Esophagus mucosa (tissue), 1 donor: ENCODE results near the gene FHOD3. TPM values are rescaled to one million over a fixed set of nuclear protein-coding genes. Genes with fewer than 3 reads are reported as not detected.

Source experiments
- ATAC-seq: fragments of 200-7000 bp; cut with Tn5 transposase; one replicate; pipeline ENCODE4 v1.9.1; 2020
- total RNA-seq: library from RNA; stranded (reverse); gene quantifications from one replicate; pipeline ENCODE4 v1.2.4, GENCODE V29; 2023
- donor health status: DM: yes; HTN: yes; CAD: no.

FHOD3 gene
- total RNA-seq, 1 donor from 2014 or later: 3.0 TPM

DNA sequence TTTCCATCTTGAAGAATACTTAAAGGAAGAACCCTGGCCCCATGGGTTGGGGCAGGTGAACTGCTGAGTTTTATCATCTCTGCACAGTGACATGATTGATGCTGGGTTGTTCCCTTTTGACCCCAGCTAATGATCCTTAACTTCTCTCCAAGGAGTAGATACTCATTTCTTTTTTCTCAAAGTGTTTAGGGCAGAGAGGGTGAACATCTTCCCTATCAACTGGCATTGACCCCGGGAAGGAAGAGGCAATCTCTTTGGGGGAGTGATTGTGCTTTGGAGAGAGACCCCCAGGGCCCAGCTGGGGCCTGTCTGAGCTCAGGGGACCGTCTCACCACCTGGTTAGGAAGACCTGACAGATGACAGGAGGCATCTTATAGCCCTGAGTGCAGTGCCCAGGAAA lies 190.6 kb downstream of the FHOD3 start:
- no peak for ATAC-seq

DNA sequence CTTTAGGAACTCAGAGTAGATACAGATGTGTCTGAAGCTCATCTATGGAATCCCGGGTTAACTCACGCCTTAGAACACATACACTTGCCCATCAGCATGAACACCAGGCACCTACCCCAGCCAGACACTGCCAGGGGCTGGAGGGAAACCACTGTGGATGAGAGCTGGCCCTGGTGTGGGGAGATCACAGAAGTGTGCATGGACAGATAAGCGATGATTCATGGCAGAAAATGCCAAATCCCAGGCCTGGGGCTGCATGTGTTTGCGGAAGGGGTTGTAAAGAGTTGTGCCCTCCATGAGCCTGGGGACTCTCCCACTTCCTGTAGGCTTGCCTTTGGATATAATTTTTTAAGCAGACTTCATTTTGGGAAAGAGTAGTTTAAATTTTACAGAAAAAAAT lies 193.4 kb downstream of the FHOD3 start:
- no peak for ATAC-seq

DNA sequence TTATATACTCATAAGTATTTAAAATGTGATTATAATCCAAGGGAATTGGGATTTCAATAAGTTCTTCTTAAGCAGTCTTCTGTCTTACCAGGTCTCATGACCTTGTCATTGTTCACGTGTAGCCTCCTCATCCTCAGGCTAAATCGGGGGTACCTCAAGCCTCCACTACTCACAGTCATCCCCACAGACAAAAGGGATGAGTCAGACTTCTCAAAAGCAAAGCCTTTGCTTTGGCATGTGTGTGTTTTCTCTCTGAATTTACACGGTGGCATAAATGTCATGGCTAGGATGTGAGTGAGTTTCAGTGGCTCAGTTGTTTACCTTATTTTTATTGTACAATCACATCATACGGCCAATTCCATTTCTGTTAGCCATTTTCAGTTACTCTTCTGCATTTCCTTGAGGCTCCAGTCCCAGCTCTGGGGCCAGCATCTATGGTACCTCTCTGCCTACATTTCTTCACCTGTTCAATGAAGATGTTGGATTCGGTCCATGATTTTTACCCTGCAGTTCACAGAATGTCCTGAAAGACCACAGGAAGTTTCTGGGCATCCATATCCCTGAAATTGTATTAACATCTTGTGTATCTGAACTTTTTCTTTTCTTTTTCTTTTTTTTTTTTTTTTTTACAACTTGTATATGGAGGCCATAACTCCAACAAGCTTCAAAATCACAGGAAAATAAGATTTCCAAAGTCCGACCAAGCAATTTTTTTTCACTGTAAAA lies 195.3 kb downstream of the FHOD3 start:
- ATAC-seq: no peak

DNA sequence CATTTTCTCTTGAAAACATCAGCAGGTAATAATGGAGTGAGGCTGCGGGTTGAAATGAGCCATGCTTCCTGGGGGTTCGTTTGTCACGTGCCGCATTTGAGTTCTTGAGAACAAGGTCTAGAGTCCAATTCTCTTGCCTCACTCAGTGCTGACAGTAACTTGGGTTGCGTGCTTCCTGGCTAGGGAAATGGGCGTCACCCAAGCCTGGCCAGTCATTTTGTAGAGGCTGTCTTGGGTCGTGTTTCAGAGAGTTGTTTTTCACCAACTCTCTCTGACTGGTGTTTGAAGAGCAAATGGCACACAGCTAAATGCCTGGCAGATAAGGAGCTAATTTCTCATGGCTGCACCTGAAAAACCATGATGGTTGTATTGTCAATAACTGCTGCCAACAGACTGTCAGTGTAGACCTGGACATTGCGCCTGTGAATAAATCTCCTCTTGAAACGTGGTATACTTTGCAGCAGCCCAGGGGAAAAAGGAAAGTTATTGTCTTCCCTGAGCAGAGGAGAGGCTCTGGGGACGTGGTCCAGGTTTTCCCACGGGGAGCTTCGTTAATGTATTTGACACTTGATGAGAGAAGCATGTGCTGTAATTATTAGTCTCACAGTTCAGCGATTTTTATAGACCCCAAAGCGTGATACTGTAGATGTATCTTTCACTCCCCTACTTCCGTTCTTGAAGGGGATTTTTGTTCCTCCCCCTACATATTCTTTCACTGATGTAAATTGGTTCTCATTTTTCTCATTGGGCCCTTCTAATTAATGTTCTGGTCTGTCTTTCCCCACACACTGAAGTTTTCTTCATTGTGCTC lies 196.0 kb downstream of the FHOD3 start:
- no peak for ATAC-seq

DNA sequence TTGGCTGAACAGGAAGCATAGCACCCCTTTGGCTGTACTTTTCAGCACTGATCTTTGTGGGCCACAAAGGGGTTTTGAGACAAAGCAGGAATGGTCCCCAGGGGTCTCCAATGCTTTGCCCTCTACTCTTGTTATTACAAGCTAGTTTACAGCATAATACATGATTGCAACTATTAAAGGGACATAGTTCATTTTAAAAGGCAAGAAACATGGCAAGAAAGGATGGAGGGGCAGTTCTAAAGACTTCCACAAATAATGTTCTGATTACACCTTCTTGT lies 196.6 kb downstream of the FHOD3 start:
- no peak for ATAC-seq

DNA sequence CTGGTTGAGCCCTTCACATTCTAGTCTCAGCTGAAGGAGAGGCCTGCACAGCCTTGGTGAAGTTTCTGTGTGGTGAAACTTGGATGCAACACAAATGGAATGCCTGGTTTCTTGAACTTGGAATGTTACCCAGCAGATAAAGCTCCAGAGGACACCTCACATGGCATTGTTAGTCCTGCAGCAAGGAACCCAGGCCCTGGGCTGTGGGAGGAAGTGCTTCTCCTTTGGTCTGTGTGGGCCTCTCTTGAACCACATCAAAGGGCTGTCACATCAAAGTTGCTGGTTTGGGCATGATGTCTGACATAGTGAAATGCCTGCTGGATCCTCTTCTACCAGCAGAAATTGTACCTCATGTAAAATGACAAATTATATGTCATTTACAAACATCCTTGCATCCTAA lies 198.5 kb downstream of the FHOD3 start:
- no peak for ATAC-seq

DNA sequence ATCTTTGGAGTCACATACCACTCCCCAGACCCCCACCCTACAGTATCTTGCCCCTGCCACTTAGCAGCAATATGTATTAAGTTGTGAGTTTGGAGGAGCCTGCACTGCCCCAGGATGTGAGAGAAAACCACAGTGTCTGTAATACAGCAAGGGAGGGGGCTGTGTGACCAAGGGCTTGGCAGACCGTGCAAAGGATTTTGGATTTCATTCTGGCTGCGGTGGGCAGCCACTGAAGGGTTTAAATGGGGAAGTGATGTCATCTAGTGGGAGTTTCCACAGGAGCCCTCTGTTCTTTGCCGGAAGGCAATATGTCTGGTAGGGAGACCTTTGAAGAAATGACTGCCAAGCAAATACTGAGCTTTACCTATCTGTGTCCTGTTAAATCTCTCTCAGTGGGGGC lies 202.4 kb downstream of the FHOD3 start:
- no peak for ATAC-seq

DNA sequence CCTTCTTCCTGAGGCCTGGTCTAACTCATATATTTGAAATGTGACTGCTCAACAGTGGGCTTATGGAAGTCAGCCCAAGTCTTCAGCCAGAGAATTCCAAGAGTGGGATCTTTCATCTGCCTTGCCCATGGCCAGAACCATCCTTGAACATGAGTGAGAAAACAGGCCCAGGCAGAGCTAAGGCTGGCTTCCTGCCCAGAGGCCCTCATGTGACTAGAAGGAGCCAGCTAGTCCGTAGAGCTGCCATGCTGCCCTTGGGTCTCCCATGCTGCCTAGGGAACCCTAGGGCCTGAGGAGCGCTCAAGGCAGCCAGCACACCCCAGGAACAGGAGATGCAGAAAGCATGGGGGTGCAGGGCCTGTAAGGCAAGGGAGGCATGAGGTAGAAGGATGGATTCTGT lies 203.6 kb downstream of the FHOD3 start:
- ATAC-seq: peak; percentile 20

DNA sequence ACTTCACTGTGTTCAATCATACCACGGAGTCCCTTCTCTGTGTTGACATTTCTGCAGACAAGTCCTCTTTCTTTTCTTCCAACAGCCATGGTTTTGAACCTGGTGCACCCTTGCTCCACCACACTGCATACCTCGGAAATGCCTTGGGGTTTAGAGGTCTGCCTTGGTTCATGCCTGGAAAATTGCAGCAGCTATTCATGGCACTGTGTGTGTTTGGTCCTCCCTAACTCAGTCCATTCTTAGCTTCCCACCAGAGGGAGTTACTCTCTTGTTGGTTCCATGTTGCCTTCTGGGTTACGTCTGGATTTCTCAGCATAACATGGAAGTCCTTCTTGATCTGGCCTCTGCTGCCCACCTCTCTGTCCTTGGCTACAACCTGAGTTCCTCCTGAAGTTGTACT lies 206.0 kb downstream of the FHOD3 start:
- ATAC-seq: no peak

DNA sequence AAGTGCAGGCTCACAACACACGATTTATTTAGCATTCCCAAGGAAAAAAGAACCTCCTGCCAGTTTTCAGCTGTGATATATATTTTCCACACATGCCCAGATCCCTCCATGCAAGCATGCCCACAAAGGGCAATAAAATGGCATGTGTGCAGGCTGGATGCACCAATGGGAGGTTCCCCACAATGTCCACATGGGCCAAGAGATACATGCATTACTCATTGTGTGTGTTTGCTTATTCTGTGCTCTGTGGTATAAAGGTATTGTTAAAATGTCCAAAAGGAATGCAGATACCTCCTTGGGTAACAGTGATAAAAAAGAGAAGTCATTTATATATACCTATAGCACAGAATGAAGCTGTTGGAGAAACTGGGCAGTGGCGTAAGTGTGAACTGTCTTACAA lies 207.4 kb downstream of the FHOD3 start:
- no peak for ATAC-seq

DNA sequence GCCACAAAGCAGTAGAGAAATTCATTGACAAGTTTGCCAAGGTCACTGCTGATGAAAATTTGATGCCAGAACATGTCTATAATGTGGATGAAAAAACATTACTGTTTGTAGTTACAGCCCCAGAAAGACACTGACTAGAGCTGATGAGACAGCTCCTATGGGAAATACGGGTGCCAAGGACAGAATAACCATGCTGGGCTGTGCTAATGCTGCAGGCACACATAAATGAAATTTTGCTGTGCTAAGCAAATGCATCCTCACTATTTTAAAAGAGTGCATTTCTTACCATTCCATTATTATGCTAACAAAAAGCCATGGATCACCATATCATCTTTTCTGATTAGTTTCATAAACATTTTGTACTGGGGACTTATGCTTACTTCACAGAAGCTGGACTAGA lies 208.2 kb downstream of the FHOD3 start:
- ATAC-seq: no peak

DNA sequence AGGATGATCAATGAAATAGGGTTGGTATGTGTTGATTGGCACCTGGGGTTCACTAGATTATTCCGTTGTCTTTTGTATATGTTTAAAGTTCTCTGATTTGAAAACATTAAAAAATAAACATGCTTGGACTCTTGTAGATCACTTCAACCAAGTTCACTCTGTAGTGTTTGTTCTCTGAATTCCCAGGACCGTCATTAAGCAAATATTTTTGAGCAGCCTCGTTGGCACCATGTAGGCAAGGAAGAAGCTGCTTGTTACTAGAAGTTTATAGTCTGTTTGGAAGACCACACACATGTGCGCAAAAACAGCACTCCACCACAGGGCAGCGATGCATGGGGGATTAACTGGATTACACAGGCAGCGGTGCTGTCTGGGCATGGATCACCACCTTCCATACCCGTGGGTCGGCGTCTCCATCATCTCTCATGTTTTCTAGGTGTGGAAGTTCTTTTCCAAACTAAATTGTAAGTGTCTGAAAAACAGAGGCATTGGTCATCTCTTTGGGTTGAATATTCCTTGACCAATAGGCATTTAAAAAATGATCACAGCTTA lies 212.2 kb downstream of the FHOD3 start:
- no peak for ATAC-seq

DNA sequence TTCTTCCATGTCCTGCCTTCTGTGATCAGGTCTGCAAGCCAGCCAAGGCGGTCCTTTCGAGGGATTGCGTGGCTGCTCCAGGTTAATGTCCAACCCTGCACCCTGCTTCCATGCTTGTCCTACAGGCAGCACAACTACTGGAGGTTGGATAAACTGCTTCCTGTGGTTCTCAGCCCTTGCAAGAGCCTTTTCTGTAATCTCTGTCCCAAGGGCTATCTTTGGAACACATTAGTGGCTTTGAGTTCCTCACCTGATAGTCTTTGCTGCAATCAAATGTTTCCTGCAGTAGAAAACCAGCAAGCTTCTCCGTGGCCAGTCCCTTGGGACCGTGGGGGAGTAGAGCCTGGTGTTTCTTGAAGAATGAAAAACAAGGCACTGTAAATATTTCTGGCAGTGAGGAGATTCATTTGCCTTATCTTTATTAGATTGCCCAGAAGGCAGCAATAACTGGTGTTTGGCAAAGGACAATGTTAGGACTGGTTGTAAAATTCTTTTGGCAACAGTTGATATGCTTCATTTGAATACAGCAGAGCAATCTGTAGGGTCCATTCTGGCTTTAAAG lies 214.4 kb downstream of the FHOD3 start:
- no peak for ATAC-seq

DNA sequence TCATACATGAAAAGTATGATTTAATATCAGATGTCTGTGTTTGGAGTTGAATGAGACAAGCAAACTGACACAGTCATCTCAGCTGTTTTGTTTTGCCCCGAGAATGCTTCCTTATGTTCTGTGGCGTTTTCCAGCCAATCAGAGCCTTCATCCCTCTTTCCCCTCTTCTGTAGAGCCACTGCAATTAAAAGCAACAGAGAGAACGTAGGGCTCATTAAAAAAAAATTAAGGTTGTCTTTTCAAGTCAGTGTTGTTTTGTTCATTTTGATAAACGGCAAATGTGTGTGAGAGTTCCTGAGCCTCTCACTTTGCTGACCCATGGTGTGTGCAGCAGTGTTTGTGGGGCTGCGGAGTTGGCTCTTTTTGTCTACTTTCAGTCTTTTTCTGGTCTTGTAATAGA lies 216.0 kb downstream of the FHOD3 start:
- ATAC-seq: no peak

DNA sequence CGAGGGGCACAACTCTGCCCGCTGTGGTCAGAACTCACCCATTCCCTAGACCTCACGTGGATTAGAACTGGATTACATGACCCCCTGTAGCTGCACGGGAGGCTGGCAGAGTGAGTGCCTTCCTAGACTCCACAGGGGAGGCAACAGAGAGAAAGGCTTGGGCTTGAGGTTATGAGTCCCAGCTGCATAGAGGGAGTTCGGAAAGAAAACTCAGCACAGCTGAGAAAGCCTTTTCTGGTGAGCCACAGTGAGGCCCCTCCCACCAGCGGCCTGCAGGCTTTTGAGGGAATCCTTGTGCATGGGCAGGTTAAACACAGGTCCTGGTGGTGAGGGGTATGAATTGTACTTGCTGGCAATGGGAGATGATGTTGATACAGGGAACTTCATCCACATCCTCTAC lies 217.3 kb downstream of the FHOD3 start:
- no peak for ATAC-seq

DNA sequence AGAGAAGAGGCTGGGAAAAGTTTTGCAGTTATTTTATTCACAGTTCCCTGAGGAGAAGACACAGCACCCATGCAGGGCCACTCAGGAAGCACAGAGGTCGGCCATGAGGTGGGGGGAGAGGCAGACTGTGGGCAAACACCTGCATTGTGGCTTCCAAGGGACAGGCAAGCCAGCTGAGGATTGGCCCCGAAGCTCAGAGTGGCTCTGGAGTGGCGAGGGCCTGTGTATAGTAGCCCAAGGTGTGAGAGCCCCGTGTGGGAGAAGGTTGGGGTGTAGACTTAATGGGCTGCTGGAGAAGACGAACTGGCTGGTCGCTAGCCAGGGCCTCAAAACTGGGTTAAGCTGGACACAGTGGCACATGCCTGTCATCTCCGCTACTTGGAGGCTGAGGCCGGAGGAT lies 218.7 kb downstream of the FHOD3 start:
- peak; percentile 25 for ATAC-seq

DNA sequence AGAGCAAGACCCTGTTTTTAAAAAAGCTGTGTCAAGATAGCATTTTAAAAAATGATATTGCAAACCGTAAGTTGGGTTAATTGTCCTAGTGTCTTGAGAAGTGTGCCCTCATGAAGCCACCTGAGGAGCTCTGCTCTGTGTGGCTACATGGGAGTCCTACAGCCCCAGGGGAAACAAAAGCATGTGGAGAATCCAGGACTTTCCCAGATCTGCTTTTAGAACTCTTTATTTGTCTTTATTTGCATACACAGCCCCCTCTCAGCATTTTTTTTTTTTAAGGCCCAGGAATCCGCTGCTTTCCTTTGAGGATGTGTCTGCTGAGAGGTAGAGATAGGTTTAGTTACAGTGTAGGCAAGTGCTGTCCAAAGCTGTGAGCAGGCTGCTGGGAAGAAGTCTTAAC lies 219.2 kb downstream of the FHOD3 start:
- no peak for ATAC-seq

DNA sequence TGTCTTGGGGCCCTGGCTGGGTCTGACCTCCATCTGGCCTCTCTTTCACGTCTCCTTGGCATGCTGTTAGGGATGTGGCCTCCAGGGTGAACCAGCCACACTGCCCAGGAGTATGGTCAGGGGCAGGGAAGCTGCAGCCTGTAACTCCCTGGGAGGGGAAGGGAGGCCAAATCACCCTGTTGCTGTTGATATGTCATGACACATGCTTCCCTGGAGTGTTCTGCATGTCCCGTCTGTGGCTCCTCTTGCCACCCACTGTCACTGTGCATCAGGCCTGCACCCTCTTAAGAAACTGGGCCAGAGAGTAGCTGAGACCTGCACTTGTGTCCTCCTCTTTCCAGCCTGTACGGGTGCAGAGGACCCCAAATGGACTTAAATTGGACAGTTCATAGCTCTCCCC lies 221.3 kb downstream of the FHOD3 start:
- no peak for ATAC-seq

DNA sequence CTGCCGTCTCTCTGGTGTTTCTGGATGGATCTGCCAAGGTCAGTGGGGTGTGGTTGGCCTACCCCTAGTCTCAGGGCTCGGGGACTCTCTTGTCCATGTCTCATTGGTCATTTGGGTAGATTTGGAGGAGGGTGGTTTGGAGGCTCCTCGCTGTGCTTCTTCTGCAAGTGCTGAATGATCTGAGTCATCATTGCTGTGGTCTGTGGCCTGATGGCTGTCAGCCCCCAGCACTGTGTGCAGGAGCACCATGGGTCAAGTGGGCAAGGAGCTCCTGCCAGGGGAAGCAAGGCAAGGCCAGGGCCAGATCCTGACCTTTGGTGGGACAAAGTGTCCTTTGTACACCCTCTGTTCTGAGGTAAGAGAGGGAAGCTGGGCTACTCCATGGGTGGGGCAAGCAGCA lies 221.8 kb downstream of the FHOD3 start:
- ATAC-seq: no peak

DNA sequence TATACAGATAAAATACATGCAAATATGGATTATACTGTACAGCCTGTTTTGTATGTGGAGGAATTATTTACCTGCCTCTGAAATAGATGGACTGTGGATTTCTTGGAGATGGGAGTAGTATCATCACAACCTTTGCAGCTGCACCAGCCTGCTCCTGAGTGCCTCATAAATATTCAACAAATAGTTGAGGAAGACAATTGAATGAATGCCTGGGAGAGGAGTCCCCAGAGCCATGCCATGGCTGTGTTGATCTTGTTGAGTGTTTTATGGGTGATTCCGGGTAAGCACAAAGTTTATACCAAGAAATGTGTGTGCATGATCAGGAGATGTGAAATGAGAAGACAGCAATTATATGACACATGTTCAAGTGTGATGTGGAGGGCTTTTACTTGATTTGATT lies 225.0 kb downstream of the FHOD3 start:
- no peak for ATAC-seq

DNA sequence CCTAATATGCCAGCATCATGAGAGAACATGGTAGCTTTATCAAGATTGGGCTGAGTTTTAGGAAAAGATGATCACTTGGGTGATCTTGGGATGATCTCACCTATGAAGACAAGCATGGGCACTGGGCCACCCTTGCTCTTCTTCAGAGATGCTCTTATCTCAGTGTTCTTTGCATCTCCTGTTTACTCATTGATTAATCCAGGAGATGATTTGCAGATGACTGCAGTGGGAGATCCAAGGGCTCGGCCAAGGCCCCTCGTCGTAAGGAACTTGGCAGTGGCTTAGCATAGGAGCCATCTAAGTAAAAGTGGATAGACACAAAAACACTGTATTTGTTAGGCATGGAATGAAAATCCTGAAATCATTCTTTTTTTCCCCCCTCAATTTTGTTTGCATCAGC lies 228.4 kb downstream of the FHOD3 start:
- ATAC-seq: no peak

DNA sequence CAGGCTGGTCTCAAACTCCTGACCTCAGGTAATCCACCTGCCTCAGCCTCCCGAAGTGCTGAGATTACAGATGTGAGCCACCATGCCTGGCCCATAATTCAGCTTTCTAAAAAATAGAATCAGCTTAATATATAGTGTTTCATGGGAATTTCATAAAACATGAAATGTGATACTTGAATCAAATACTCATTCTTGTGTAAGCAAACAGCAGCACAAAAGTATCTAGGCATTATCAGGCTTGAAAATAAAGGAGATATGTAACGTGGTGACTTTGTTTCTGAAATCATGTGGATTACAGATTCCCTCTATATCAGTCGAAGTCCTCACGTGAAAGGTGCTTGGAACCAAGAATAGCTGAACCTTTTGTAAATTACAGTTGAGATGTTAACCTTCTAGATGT lies 229.1 kb downstream of the FHOD3 start:
- no peak for ATAC-seq

DNA sequence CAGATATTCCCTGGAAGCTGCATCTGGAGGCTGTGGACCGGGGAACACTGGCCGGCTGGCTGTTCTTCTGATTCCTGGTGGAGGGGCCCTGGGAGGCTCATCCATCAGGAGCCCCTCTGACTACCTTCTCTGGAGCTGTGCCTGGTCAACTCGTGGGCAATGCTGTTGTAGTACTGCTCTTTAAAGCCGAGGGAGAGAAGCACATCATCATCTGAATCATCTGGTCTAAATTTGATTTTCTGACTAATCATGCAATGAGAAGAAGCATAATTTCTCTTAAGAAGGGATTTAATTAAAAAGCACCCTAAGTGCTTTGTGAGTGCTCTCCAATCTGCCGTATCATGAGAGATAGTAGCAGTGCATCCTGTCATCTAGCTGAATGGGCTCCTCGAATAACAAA lies 229.5 kb downstream of the FHOD3 start:
- no peak for ATAC-seq
